HepG2 (cell line): ENCODE results near the gene CCNYL1. TPM values are rescaled to one million over a fixed set of nuclear protein-coding genes. Genes with fewer than 3 reads are reported as not detected.

ENCODE experiments used
- ETV5 ChIP-seq: IDR thresholded peaks from 2 replicates; pipeline ENCODE4 v1.6.1; 2018; ENCODE audit warnings: missing biosample characterization, missing genetic modification reagents, inconsistent platforms, borderline replicate concordance
- FLYWCH1 ChIP-seq: sonication (generic); formaldehyde crosslinking; IDR thresholded peaks from 2 replicates; pipeline ENCODE4 v1.8.1; 2023; ENCODE audit warnings: mild to moderate bottlenecking, missing genetic modification reagents
- JUNB ChIP-seq: sonication (generic); formaldehyde crosslinking; IDR thresholded peaks from 2 replicates; pipeline ENCODE4 v1.8.0; 2022; ENCODE audit warnings: missing genetic modification reagents, mild to moderate bottlenecking, borderline replicate concordance
- KLF13 ChIP-seq: sonication (generic); formaldehyde crosslinking; IDR thresholded peaks from 2 replicates; pipeline ENCODE4 v1.4.0; 2020; ENCODE audit warnings: mild to moderate bottlenecking, missing genetic modification reagents
- PAWR ChIP-seq: sonication (generic); formaldehyde crosslinking; IDR thresholded peaks from 2 replicates; pipeline ENCODE4 v1.4.0; 2020; ENCODE audit warnings: missing genetic modification reagents, mild to moderate bottlenecking, borderline replicate concordance
- POLR2AphosphoS5 ChIP-seq: IDR thresholded peaks from 2 replicates; pipeline ENCODE4 v1.6.1; 2012; ENCODE audit warnings: low read depth, low read length
- REST ChIP-seq, 2 experiments: IDR thresholded peaks; 2 replicates each; pipeline ENCODE4 v1.6.1; 2011 to 2012; ENCODE audit warnings: low read length in 2 of 2, borderline replicate concordance in 1 of 2, low read depth in 1 of 2, mild to moderate bottlenecking in 1 of 2, moderate library complexity in 1 of 2
- ZBTB21 ChIP-seq: sonication (generic); formaldehyde crosslinking; IDR thresholded peaks from 2 replicates; pipeline ENCODE4 v1.4.0; 2020; ENCODE audit warnings: missing genetic modification reagents
- ZBTB33 ChIP-seq: sonication (generic); formaldehyde crosslinking; IDR thresholded peaks from 2 replicates; pipeline ENCODE4 v1.4.0; 2020; ENCODE audit warnings: missing genetic modification reagents
- ZNF180 ChIP-seq: sonication (generic); formaldehyde crosslinking; IDR thresholded peaks from 2 replicates; pipeline ENCODE4 v1.4.0; 2020; ENCODE audit warnings: low read depth, missing genetic modification reagents, borderline replicate concordance
- ZNF20 ChIP-seq: sonication (generic); formaldehyde crosslinking; IDR thresholded peaks from 2 replicates; pipeline ENCODE4 v1.4.0; 2020; ENCODE audit warnings: mild to moderate bottlenecking, moderate library complexity, missing genetic modification reagents
- ZNF329 ChIP-seq: sonication (generic); formaldehyde crosslinking; IDR thresholded peaks from 2 replicates; pipeline ENCODE4 v1.9.0; 2021; ENCODE audit warnings: low read depth, mild to moderate bottlenecking, missing genetic modification reagents
- ZNF335 ChIP-seq: sonication (generic); formaldehyde crosslinking; IDR thresholded peaks from 2 replicates; pipeline ENCODE4 v1.4.0; 2020; ENCODE audit warnings: missing genetic modification reagents
- ZNF737 ChIP-seq: sonication (generic); formaldehyde crosslinking; IDR thresholded peaks from 2 replicates; pipeline ENCODE4 v1.5.0; 2020; ENCODE audit warnings: missing genetic modification reagents, mild to moderate bottlenecking, borderline replicate concordance
- ZNF775 ChIP-seq: sonication (generic); formaldehyde crosslinking; IDR thresholded peaks from 2 replicates; pipeline ENCODE4 v1.4.0; 2020; ENCODE audit warnings: missing genetic modification reagents, mild to moderate bottlenecking, moderate library complexity, borderline replicate concordance
- ZNF781 ChIP-seq: sonication (generic); formaldehyde crosslinking; IDR thresholded peaks from 2 replicates; pipeline ENCODE4 v1.5.1; 2020; ENCODE audit warnings: borderline replicate concordance, mild to moderate bottlenecking, missing genetic modification reagents; ENCODE audit errors: not compliant biosample characterization
- ZSCAN12 ChIP-seq: sonication (generic); formaldehyde crosslinking; IDR thresholded peaks from 2 replicates; pipeline ENCODE4 v1.9.0; 2021; ENCODE audit warnings: mild to moderate bottlenecking, missing genetic modification reagents
- polyA plus RNA-seq, 8 experiments: library from polyadenylated mRNA; depleted of rRNA in 3 of 8; stranded (reverse) in 7 of 8; unstranded in 1 of 8; fragments of >200 nt; fragmentation: Illumina TruSeq in 4 of 8; extraction: Trizol in 4 of 8; gene quantifications; 2 replicates each; pipeline versions ENCODE4 v1.2.1 to v1.2.3, GENCODE V29; 2011 to 2016; ENCODE audit warnings: low read depth in 4 of 8, missing spikeins in 1 of 8, mixed read lengths in 1 of 8; ENCODE audit not compliant: insufficient read depth in 1 of 8
- total RNA-seq, 5 experiments: library from RNA; depleted of rRNA; stranded (reverse); fragments of >200 nt; fragmentation: Illumina TruSeq; extraction: Trizol; gene quantifications; 2 replicates each; pipeline ENCODE4 v1.2.3, GENCODE V29; 2016; ENCODE audit warnings: low read depth in 1 of 5
- TF ChIP-seq, protein P1 (sequence below): sonication (generic); formaldehyde crosslinking; IDR thresholded peaks from 2 replicates; pipeline ENCODE4 v1.4.0; 2020; ENCODE audit warnings: missing genetic modification reagents

CCNYL1 gene
- total and polyA plus RNA-seq, 2 of the 13 experiments (the other 11 are each of a cell fraction or from before 2014, with no cell fraction given), result 12.5 to 16.2 TPM

GRCh38 chr2:207796585-207797350 is 85.3 kb downstream of the CCNYL1 start (continued):
- peak; percentile 76; the same call in 1 of the 2 replicates for TF ChIP-seq ZNF775
- TF ChIP-seq ZNF180, result no peak
- no peak for TF ChIP-seq JUNB (CRISPR knock-in tag)
- peak; percentile 16; the same call in 1 of the 2 replicates for TF ChIP-seq ETV5
- no peak for TF ChIP-seq ZNF737 (CRISPR knock-in tag)
- TF ChIP-seq, protein P1, sequence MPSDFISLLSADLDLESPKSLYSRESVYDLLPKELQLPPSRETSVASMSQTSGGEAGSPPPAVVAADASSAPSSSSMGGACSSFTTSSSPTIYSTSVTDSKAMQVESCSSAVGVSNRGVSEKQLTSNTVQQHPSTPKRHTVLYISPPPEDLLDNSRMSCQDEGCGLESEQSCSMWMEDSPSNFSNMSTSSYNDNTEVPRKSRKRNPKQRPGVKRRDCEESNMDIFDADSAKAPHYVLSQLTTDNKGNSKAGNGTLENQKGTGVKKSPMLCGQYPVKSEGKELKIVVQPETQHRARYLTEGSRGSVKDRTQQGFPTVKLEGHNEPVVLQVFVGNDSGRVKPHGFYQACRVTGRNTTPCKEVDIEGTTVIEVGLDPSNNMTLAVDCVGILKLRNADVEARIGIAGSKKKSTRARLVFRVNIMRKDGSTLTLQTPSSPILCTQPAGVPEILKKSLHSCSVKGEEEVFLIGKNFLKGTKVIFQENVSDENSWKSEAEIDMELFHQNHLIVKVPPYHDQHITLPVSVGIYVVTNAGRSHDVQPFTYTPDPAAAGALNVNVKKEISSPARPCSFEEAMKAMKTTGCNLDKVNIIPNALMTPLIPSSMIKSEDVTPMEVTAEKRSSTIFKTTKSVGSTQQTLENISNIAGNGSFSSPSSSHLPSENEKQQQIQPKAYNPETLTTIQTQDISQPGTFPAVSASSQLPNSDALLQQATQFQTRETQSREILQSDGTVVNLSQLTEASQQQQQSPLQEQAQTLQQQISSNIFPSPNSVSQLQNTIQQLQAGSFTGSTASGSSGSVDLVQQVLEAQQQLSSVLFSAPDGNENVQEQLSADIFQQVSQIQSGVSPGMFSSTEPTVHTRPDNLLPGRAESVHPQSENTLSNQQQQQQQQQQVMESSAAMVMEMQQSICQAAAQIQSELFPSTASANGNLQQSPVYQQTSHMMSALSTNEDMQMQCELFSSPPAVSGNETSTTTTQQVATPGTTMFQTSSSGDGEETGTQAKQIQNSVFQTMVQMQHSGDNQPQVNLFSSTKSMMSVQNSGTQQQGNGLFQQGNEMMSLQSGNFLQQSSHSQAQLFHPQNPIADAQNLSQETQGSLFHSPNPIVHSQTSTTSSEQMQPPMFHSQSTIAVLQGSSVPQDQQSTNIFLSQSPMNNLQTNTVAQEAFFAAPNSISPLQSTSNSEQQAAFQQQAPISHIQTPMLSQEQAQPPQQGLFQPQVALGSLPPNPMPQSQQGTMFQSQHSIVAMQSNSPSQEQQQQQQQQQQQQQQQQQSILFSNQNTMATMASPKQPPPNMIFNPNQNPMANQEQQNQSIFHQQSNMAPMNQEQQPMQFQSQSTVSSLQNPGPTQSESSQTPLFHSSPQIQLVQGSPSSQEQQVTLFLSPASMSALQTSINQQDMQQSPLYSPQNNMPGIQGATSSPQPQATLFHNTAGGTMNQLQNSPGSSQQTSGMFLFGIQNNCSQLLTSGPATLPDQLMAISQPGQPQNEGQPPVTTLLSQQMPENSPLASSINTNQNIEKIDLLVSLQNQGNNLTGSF, result peak; percentile 38; the same call in 1 of the 2 replicates
- TF ChIP-seq ZBTB33 (CRISPR knock-in tag), result no peak
- no peak for TF ChIP-seq PAWR (CRISPR knock-in tag)
- no peak for TF ChIP-seq ZNF781 (CRISPR knock-in tag)
- peak; percentile 50; the same call in 1 of the 2 replicates for TF ChIP-seq POLR2AphosphoS5
- no peak for TF ChIP-seq ZSCAN12 (CRISPR knock-in tag)
- TF ChIP-seq FLYWCH1 (CRISPR knock-in tag), result no peak
- TF ChIP-seq REST (IDR thresholded peaks at IDR 0.05; ENCODE audit: borderline replicate concordance in 1 of 2, low read depth in 1 of 2, low read length in 2 of 2), result 0 out of 4 replicates have a peak, but pooled peaks of 1 of the 2 experiments have one; percentile 29
- TF ChIP-seq KLF13 (CRISPR knock-in tag), result 0 out of 2 replicates have a peak, but pooled peaks have one; percentile 37
- no peak for TF ChIP-seq ZNF329 (CRISPR knock-in tag)
- TF ChIP-seq ZNF335, result no peak
- no peak for TF ChIP-seq ZNF20 (CRISPR knock-in tag)
- no peak for TF ChIP-seq ZBTB21 (CRISPR knock-in tag)
